Body of pancreas (tissue), 4 donors: ENCODE results near the gene MEA1. TPM values are rescaled to one million over a fixed set of nuclear protein-coding genes. Genes with fewer than 3 reads are reported as not detected.
A peak's percentile ranks its signal among the peaks of the same experiment; 100 is the strongest.

Source experiments
- ATAC-seq: fragments of 150-250 bp; one replicate; pipeline ENCODE4 v1.9.1; 2016
- DNase-seq, 4 donors: peaks; one replicate each; pipeline ENCODE4 v3.0.0-alpha.2; 2019
- H3K27ac ChIP-seq, 4 donors: fragments of 200-600 bp; sonication (generic); 1 replicate in 3 of 4; 2 replicates in 1 of 4; pipeline versions ENCODE4 v1.5.1 to v1.6.1; 2016 to 2019; ENCODE audit warnings: mild to moderate bottlenecking in 1 of 4, mixed read lengths in 1 of 4, moderate library complexity in 1 of 4
- H3K27me3 ChIP-seq, 2 donors: fragments of 200-600 bp; sonication (generic); one replicate each; pipeline ENCODE4 v1.6.0; 2016; ENCODE audit warnings: mild to moderate bottlenecking in 1 of 2
- H3K36me3 ChIP-seq, 2 donors: fragments of 200-600 bp; sonication (generic); replicated peaks in 1 of 2; 2 replicates each; pipeline ENCODE4 v1.5.1; 2016; ENCODE audit warnings: low read depth in 2 of 2; ENCODE audit not compliant: insufficient read depth in 1 of 2
- H3K4me1 ChIP-seq: fragments of 200-600 bp; sonication (generic); one replicate; pipeline ENCODE4 v1.6.0; 2016
- H3K4me3 ChIP-seq, 2 donors: fragments of 200-600 bp; sonication (generic); 1 replicate in 1 of 2; 2 replicates in 1 of 2; pipeline ENCODE4 v1.5.1; 2016 to 2019
- H3K9me3 ChIP-seq, 3 donors: fragments of 200-600 bp; sonication (generic); 1 replicate in 2 of 3; 2 replicates in 1 of 3; pipeline ENCODE4 v1.5.1; 2016
- POLR2A ChIP-seq, 3 donors: fragments of 450-650 bp; IDR thresholded peaks; one replicate each; pipeline ENCODE4 v1.6.1; 2016; ENCODE audit warnings: antibody characterized with exemption in 3 of 3, mild to moderate bottlenecking in 2 of 3
- WGBS, 2 donors: methylation state at CpG; one replicate each; pipeline ENCODE4 v1.1.5; 2017; 5-methylcytosine and 5-hydroxymethylcytosine counted together
- intact Hi-C: fragments of 100-400 bp; cut with DNase I; formaldehyde crosslinking; loops from one replicate; pipeline ENCODE4 v1.15.1; 2023
- total RNA-seq, 2 donors: library from RNA; depleted of rRNA; stranded (reverse); fragments of >200 nt; gene quantifications; one replicate each; pipeline ENCODE4 v1.1.0, GENCODE V29; 2016
- TF ChIP-seq, protein P1 (sequence below), 7 experiments: fragments of 450-650 bp in 4 of 7; fragments of 200-600 bp in 3 of 7; sonication (generic) in 3 of 7; IDR thresholded peaks; one replicate each; pipeline ENCODE4 v1.5.1; 2016 to 2019; ENCODE audit warnings: antibody characterized with exemption in 7 of 7

The MEA1 gene
- total RNA-seq, 2 donors from 2014 or later: 17.5 to 32.9 TPM

DNA sequence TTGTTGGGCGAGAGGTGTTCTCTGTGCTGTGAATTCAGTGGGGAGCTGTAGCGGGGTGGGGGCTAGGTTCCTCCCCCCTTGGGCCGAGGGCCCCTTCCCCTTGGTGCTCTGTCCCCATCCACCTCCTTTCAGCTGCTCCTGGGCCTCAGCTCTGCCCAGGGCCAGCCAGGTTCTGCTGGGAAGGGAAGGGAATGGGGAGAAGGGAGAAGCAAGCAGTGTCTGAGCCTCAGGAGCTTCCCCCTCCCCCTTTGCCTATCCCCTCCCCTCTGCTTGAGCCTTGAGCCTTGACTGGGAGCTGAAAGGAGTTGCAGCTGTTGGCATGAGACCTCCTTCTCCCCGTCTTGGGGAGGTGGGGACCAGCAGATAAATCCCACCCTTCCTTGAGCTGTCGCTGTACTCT is 7.1 kb upstream of the MEA1 start:
- DNase-seq (no peak), ATAC-seq (peak; percentile 20)
- Histone ChIP-seq H3K27me3 (no peaks in the 10 kb centered on the region), H3K36me3 (peaks cover 0 to 6% of the 10 kb centered on the region in 2 donors), H3K4me1 (peaks cover 52% of the 10 kb centered on the region), H3K9me3 (no peaks in the 10 kb centered on the region), H3K27ac (peak overlapping the region; percentile 71 to 86 (median 80)), H3K4me3 (peak overlapping the region; percentile 75 to 86)
- WGBS, 2 donors: 47 to 50% methylated on average over 5 of the region's 5 CpGs
- intact Hi-C loops: no loop called here
- TF ChIP-seq, protein P1, sequence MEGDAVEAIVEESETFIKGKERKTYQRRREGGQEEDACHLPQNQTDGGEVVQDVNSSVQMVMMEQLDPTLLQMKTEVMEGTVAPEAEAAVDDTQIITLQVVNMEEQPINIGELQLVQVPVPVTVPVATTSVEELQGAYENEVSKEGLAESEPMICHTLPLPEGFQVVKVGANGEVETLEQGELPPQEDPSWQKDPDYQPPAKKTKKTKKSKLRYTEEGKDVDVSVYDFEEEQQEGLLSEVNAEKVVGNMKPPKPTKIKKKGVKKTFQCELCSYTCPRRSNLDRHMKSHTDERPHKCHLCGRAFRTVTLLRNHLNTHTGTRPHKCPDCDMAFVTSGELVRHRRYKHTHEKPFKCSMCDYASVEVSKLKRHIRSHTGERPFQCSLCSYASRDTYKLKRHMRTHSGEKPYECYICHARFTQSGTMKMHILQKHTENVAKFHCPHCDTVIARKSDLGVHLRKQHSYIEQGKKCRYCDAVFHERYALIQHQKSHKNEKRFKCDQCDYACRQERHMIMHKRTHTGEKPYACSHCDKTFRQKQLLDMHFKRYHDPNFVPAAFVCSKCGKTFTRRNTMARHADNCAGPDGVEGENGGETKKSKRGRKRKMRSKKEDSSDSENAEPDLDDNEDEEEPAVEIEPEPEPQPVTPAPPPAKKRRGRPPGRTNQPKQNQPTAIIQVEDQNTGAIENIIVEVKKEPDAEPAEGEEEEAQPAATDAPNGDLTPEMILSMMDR (IDR thresholded peaks at IDR 0.05): no peak
- no peak for TF ChIP-seq POLR2A (IDR thresholded peaks at IDR 0.05)

DNA sequence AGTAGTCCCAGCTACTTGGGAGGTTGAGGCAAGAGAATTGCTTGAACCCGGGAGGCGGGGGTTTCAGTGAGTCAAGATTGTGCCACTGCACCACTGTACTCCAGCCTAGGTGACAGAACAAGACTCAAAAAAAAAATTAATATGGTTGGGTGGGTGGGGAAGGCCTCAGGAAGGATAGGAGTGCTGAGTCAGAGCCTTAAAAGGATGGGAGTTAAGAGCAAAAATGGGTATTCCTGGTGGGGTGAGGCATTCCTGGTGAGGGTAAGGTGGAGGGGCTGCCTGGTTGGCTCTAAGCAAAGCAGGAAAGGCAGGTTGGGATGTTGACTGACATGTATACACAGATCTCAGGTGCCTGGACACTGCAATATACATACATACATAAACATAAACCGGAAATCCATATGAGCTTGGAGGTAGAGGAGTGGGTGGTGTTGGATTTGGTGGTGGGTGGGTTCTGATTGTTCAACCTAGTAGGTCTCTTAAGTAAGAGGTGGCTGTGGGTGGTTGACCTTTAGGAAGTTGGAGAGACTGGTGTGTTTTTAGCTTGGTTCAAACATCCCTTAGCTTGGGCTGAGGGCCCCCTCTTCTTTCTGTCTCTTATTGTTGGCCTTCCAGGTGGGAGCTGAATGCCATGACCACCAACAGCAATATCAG is 6.4 kb upstream of the MEA1 start:
- ATAC-seq (no peak), DNase-seq (no peak)
- Histone ChIP-seq H3K27ac (peak overlapping the region in 3 of 4 donors; percentile 71 to 86 (median 86)), H3K4me3 (no peak overlapping the region), H3K9me3 (no peaks in the 10 kb centered on the region), H3K4me1 (peaks cover 57% of the 10 kb centered on the region), H3K36me3 (peaks cover 0 to 5% of the 10 kb centered on the region in 2 donors), H3K27me3 (no peaks in the 10 kb centered on the region)
- intact Hi-C loops: no loop called here
- no peak for TF ChIP-seq POLR2A (IDR thresholded peaks at IDR 0.05)
- TF ChIP-seq, protein P1 (IDR thresholded peaks at IDR 0.05): no peak
- 91 to 95% methylated on average over 3 of the region's 3 CpGs for WGBS, 2 donors

DNA sequence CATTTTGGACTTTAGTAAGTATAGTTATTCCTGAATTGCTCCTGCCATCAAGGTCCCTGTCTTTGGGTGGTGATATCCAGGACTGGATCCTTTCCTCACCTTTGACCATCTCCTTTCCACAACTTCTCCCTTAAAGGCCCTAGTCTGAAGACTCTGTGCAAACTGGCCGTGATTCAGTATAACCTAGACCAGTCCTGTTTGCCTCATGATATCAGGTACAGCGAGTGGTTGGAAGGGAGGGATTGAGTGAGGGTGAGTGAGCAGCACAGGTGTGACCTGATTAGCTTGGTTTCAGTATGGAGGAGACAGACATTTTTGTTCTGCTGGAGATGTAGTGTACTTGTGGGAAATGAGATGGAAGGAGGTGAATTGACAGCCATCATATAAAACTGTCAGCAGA is 5.4 kb upstream of the MEA1 start:
- ATAC-seq (no peak), DNase-seq (no peak)
- intact Hi-C loops: loop anchor here (5.0 kb wide), 1 partner anchor 38 kb away; the partner anchor contains the start of genes KLC4 and MRPL2
- TF ChIP-seq, protein P1 (IDR thresholded peaks at IDR 0.05): no peak
- TF ChIP-seq POLR2A (IDR thresholded peaks at IDR 0.05): no peak
- Histone ChIP-seq H3K4me3 (no peak overlapping the region), H3K27ac (no peak overlapping the region), H3K4me1 (peaks cover 60% of the 10 kb centered on the region), H3K9me3 (no peaks in the 10 kb centered on the region), H3K27me3 (no peaks in the 10 kb centered on the region), H3K36me3 (peaks cover 0 to 2% of the 10 kb centered on the region in 2 donors)
- WGBS, 2 donors: 64 to 71% methylated on average over 2 of the region's 2 CpGs

DNA sequence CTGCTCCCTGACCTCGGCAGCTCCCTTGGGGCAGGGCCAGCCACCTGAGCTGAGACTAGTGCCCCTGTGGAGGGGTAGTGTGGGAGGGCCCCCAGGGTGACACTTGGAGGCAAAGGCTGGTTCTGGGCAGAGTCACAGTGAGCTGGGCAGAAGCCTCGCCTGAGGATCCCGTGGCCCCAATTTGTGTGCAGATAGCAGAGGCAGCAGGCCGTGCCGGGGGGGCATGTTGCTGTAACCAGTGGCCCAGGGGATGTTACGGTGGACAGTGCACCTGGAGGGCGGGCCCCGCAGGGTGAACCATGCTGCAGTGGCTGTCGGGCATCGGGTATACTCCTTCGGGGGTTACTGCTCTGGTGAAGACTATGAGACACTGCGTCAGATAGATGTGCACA is 3.2 kb upstream of the MEA1 start:
- TF ChIP-seq, protein P1 (IDR thresholded peaks at IDR 0.05): no peak
- no peak for TF ChIP-seq POLR2A (IDR thresholded peaks at IDR 0.05)
- Histone ChIP-seq H3K4me1 (peaks cover 54% of the 10 kb centered on the region), H3K27ac (no peak overlapping the region), H3K27me3 (no peaks in the 10 kb centered on the region), H3K9me3 (no peaks in the 10 kb centered on the region), H3K4me3 (no peak overlapping the region), H3K36me3 (peaks cover 0 to 2% of the 10 kb centered on the region in 2 donors)
- intact Hi-C loops: loop anchor here (5.0 kb wide), 1 partner anchor 40 kb away; the partner anchor contains the start of genes KLC4 and MRPL2
- DNase-seq (no peak), ATAC-seq (no peak)
- 82 to 93% methylated on average over 8 to 12 of the region's 12 CpGs for WGBS, 2 donors
